Right atrium auricular region (tissue), 2 donors: Measurements from ENCODE around the gene NR2F1-AS1. TPM values are rescaled to one million over a fixed set of nuclear protein-coding genes. Genes with fewer than 3 reads are reported as not detected.
"Not testable (repeated sequence)": the region's sequence is repeated elsewhere in the genome, so short reads cannot be mapped to it uniquely, and the experiment has no call there.

Experiments
- DNase-seq: peaks from one replicate; pipeline ENCODE4 v3.0.0-alpha.2; 2019; ENCODE audit warnings: low spot score
- H3K27ac ChIP-seq, 2 donors: fragments of 200-600 bp; sonication (generic); 1 replicate in 1 of 2; 2 replicates in 1 of 2; pipeline ENCODE4 v1.5.1; 2016 to 2019
- H3K27me3 ChIP-seq, 2 donors: fragments of 200-600 bp; sonication (generic); one replicate each; pipeline versions ENCODE4 v1.5.1 to v1.6.0; 2017 to 2019
- H3K36me3 ChIP-seq: fragments of 200-600 bp; sonication (generic); one replicate; pipeline ENCODE4 v1.5.1; 2016
- H3K4me1 ChIP-seq, 2 donors: fragments of 200-600 bp; sonication (generic); one replicate each; pipeline versions ENCODE4 v1.5.1 to v1.6.0; 2017 to 2019
- H3K4me3 ChIP-seq, 2 donors: fragments of 200-600 bp; sonication (generic); 1 replicate in 1 of 2; 2 replicates in 1 of 2; pipeline ENCODE4 v1.5.1; 2017 to 2019; ENCODE audit warnings: mild to moderate bottlenecking in 1 of 2, moderate library complexity in 1 of 2
- H3K9me3 ChIP-seq, 2 donors: fragments of 200-600 bp; sonication (generic); one replicate each; pipeline ENCODE4 v1.5.1; 2019
- total RNA-seq, 2 donors: library from RNA; depleted of rRNA; stranded (reverse); fragments of >200 nt; gene quantifications; one replicate each; pipeline ENCODE4 v1.1.0, GENCODE V29; 2016
- TF ChIP-seq, protein P1 (sequence below), 2 donors: fragments of 200-600 bp; sonication (generic); IDR thresholded peaks; one replicate each; pipeline ENCODE4 v1.5.1; 2019; ENCODE audit warnings: antibody characterized with exemption in 2 of 2

Gene NR2F1-AS1
- total RNA-seq, 2 donors from 2014 or later: 7.1 to 11.0 TPM

DNA sequence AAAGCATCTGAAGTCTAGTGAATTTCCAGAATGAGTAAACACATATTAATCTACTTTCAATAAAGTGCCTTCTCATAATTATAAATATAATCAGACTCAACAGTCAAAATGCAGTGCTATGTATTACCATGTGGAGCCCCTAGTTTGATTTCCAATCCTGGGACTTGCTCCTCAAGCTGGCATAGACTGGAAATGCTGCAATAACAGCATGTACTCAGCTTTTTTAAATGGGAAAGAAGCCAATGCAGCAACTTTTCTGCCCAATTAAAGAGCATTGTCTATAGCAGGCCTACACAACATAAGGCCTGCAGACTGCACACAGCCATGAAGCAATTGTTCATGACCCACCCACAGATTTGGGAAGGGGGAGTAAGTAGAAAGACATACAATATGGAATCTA, 103.2 kb downstream of the NR2F1-AS1 start:
- Histone ChIP-seq H3K36me3 (no peaks in the 10 kb centered on the region), H3K4me3 (no peak overlapping the region), H3K27ac (no peak overlapping the region), H3K27me3 (no peaks in the 10 kb centered on the region), H3K4me1 (no peaks in the 10 kb centered on the region), H3K9me3 (peaks cover 0 to 21% of the 10 kb centered on the region in 2 donors)
- TF ChIP-seq, protein P1, sequence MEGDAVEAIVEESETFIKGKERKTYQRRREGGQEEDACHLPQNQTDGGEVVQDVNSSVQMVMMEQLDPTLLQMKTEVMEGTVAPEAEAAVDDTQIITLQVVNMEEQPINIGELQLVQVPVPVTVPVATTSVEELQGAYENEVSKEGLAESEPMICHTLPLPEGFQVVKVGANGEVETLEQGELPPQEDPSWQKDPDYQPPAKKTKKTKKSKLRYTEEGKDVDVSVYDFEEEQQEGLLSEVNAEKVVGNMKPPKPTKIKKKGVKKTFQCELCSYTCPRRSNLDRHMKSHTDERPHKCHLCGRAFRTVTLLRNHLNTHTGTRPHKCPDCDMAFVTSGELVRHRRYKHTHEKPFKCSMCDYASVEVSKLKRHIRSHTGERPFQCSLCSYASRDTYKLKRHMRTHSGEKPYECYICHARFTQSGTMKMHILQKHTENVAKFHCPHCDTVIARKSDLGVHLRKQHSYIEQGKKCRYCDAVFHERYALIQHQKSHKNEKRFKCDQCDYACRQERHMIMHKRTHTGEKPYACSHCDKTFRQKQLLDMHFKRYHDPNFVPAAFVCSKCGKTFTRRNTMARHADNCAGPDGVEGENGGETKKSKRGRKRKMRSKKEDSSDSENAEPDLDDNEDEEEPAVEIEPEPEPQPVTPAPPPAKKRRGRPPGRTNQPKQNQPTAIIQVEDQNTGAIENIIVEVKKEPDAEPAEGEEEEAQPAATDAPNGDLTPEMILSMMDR (IDR thresholded peaks at IDR 0.05): no peak
- DNase-seq: no peak

DNA sequence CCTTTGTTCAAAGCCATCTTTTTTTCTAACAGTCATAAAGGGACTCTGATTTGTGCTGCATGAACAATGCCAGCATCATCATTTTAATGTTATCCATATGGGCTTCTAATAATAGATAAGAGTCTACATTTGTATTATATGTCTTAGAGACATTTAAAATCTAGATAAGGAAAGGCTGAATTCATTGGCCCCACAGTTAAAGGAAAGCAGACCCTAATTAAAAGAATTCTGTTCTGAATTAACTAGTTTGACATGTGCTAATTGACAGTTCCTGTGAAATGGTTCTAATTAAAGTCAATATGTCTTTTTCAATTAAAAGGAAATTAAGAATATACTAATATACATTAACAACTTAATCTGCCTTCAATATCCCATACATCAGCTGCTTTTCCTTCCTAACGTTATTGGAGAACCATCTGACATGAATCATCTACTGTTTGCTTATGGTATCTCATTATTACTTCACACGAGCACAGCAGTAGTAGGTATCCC, 104.7 kb downstream of the NR2F1-AS1 start:
- Histone ChIP-seq H3K4me3 (no peak overlapping the region), H3K4me1 (no peaks in the 10 kb centered on the region), H3K9me3 (peaks cover 0 to 21% of the 10 kb centered on the region in 2 donors), H3K27me3 (no peaks in the 10 kb centered on the region), H3K36me3 (no peaks in the 10 kb centered on the region), H3K27ac (no peak overlapping the region)
- no peak for DNase-seq
- TF ChIP-seq, protein P1 (IDR thresholded peaks at IDR 0.05): no peak

DNA sequence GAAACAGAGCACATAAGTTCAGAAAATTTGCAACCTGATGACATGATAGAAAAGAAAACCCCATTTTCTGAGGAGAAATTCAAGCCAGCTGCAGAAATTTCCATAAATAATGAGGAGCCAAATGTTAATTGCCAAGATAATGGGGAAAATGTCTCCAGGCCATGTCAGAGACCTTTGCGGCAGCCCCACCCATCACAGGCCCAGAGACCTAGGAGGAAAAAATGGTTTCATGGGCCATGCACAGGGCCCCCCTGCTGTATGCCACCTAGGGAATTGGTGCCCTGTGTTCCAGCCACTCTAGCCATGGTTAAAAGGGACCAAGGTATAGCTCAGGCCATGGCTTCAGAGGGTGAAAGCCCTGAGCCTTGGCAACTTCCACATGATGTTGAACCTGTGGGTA, 118.1 kb downstream of the NR2F1-AS1 start:
- no peaks in the 10 kb centered on the region for H3K4me1 ChIP-seq
- H3K4me3 ChIP-seq: no peak overlapping the region
- H3K27ac ChIP-seq: no peak overlapping the region
- DNase-seq: no peak
- no peaks in the 10 kb centered on the region for H3K27me3 ChIP-seq
- TF ChIP-seq, protein P1 (IDR thresholded peaks at IDR 0.05): no peak
- H3K9me3 ChIP-seq: peaks cover 0 to 7% of the 10 kb centered on the region in 2 donors
- no peaks in the 10 kb centered on the region for H3K36me3 ChIP-seq

DNA sequence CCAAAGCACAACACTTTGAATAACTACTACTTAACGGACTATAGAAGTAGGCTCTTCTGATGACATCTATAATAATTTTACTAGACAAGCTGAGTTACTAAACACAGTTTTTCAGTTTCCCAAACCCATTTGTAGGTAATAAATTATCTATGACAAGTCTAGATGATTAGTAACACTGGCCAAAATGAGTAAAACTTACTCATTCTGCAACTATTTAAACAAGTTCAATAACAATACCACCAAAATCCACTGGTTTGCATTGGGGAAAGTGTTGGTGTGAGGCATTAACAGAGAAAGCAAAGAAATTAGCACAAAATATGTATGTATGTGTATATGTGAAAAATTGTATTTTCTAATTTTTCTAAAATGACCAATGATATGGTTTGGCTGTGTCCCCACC, 119.3 kb downstream of the NR2F1-AS1 start:
- Histone ChIP-seq H3K9me3 (peaks cover 0 to 7% of the 10 kb centered on the region in 2 donors), H3K27ac (no peak overlapping the region), H3K4me1 (no peaks in the 10 kb centered on the region), H3K27me3 (no peaks in the 10 kb centered on the region), H3K4me3 (no peak overlapping the region), H3K36me3 (no peaks in the 10 kb centered on the region)
- DNase-seq: no peak
- TF ChIP-seq, protein P1 (IDR thresholded peaks at IDR 0.05): no peak

DNA sequence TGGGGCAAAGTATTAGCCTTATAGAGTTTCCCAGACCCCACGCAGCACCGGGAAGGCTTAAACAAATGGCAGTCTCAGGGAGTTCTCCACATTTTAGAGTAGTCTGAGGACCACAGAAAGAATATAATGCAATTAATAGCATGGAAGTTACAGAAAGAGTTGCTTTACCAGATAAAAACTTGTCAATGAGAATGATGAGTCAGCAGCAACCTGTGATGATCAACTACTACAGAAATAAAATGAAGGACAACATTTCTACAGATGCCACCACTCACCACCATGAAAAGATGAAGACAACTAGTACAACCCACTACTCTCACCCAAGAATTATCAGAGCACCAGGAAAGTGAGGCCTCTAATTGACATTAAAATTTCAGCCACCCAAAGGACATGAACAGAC, 120.7 kb downstream of the NR2F1-AS1 start:
- Histone ChIP-seq H3K4me3 (no peak overlapping the region), H3K27me3 (no peaks in the 10 kb centered on the region)

DNA sequence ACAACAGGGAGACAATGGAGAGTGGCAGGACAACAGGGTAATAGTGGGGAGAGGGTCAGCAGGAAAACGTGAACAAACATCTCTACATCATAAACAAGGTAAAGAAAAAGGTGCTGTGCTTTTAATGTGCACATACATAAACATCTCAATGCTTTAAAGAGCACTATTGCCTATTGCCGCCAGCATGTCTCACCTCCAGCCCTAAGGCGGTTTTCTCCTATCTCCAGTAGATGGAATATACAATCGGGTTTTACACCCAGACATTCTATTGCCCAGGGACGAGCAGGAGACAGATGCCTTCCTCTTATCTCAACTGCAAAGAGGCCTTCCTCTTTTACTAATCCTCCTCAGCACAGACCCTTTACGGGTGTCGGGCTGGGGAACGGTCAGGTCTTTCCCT, 124.2 kb downstream of the NR2F1-AS1 start:
- H3K27me3 ChIP-seq, H3K9me3 ChIP-seq, H3K4me1 ChIP-seq, H3K27ac ChIP-seq, H3K4me3 ChIP-seq, H3K36me3 ChIP-seq, DNase-seq: not testable (repeated sequence)

More for the DNA sequence above, 120.7 kb downstream of the NR2F1-AS1 start:
- TF ChIP-seq, protein P1 (IDR thresholded peaks at IDR 0.05): no peak
- Histone ChIP-seq H3K9me3 (peaks cover 0 to 7% of the 10 kb centered on the region in 2 donors), H3K27ac (no peak overlapping the region), H3K36me3 (no peaks in the 10 kb centered on the region), H3K4me1 (no peaks in the 10 kb centered on the region)
- no peak for DNase-seq
